Measurements from ENCODE around the gene RTN4IP1. TPM values are rescaled to one million over a fixed set of nuclear protein-coding genes. Genes with fewer than 3 reads are reported as not detected.

The RTN4IP1 gene
- total and polyA plus RNA-seq, 8 donors, result 1.5 to 3.7 (median 2.1) TPM

DNA sequence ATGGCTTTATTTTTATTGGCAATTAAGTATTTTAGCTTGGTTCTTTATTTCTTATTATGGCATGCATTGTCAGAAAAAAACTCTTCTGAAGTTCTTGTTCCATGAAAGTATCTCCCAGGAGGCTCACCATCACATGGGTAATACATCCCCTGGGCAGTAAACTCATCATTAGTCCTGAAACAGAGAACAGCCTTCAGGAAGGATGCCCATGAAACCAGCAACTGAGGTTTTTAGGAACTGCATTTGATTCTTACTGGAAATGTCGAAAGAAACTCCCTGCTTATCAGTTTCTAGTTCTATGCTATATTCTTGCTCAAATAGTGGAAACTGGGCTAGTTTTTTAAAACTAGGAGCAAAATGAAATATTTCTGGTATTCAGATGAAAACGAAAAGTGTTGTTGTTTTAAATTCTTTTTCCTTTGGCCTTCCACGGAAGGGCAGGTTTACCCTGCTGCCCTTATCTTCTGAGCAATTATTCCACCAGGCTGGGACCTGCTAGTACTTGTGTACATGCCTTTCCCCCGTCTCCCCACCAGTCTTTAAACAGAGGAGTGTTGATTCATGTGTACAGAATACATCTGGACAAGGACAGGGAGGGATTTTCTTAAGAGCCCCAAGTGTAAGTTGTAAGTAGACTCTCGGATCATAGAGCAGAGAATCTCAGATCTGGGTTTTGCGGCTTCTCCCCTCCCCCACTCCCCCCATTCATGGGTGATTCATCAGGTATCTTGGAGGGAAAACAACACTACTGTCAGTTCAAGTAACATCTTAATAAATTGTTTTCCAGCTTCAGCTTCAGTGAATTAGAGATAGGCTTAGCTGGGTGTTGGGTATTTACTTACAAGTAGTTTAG, 81.5 kb downstream of the RTN4IP1 start:
- Histone ChIP-seq H3K27ac (peak overlapping the region in 3 of 4 donors; percentile 7 to 34 (median 13)), H3K4me3 (no peak overlapping the region), H3K9me3 (no peaks in the 10 kb centered on the region), H3K36me3 (no peaks in the 10 kb centered on the region), H3K4me1 (peaks cover 0 to 18% (median 0%) of the 10 kb centered on the region in 3 donors), H3K27me3 (no peaks in the 10 kb centered on the region)
- intact Hi-C loops (cut with DNase I), result no loop called here
- no peak for FAIRE-seq
- WGBS, 2 donors, result 33 to 44% methylated on average over 6 of the region's 6 CpGs
- TF ChIP-seq, protein P1, sequence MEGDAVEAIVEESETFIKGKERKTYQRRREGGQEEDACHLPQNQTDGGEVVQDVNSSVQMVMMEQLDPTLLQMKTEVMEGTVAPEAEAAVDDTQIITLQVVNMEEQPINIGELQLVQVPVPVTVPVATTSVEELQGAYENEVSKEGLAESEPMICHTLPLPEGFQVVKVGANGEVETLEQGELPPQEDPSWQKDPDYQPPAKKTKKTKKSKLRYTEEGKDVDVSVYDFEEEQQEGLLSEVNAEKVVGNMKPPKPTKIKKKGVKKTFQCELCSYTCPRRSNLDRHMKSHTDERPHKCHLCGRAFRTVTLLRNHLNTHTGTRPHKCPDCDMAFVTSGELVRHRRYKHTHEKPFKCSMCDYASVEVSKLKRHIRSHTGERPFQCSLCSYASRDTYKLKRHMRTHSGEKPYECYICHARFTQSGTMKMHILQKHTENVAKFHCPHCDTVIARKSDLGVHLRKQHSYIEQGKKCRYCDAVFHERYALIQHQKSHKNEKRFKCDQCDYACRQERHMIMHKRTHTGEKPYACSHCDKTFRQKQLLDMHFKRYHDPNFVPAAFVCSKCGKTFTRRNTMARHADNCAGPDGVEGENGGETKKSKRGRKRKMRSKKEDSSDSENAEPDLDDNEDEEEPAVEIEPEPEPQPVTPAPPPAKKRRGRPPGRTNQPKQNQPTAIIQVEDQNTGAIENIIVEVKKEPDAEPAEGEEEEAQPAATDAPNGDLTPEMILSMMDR (IDR thresholded peaks at IDR 0.05), result no peak
- peak in 3 of 4 donors; percentile 37 to 64 (median 39) for ATAC-seq
- no peak for DNase-seq

DNA sequence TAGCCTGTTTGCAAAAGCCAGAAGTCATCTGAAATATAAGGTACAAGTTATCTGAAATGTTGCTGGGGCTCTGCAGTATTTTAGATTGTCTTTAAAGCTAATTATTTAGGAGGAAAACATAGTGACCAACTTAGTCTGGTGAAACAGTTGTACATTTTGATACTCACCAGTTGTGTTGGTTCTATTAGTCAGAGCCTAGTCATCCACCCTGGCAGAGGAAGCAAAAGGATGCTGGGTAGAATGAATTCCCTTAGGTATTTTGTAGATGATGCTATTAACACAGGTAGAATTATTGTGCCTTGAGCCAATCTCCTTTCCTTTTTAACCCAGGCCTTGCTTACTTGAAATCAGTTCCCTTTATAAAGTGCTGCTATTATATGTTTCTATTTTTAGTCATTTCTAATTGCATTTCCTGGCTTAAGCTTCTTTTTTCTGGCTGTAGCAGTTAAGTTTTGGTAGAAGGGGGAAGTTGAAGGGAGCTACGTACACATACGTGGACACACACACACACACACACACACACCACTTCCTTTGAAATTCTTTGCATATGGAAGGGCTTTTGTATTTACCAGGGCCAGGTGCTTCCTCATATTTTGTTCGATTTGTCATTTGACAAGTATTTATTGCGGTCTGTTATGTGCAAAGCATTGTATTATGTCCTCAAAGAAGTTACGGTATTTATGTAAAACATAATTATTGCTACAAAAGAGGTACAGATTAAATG, 82.4 kb downstream of the RTN4IP1 start:
- DNase-seq, result no peak
- ATAC-seq, result peak in 3 of 4 donors; percentile 47 to 77 (median 64)
- peak overlapping the region in 3 of 4 donors; percentile 7 to 34 (median 13) for H3K27ac ChIP-seq
- intact Hi-C loops (cut with DNase I), result no loop called here
- no peaks in the 10 kb centered on the region for H3K9me3 ChIP-seq
- 53 to 70% methylated on average over 5 of the region's 5 CpGs for WGBS, 2 donors
- peaks cover 0 to 18% (median 0%) of the 10 kb centered on the region in 3 donors for H3K4me1 ChIP-seq
- H3K36me3 ChIP-seq, result no peaks in the 10 kb centered on the region
- TF ChIP-seq, protein P1 (IDR thresholded peaks at IDR 0.05), result no peak
- FAIRE-seq, result no peak
- H3K27me3 ChIP-seq, result no peaks in the 10 kb centered on the region
- no peak overlapping the region for H3K4me3 ChIP-seq

DNA sequence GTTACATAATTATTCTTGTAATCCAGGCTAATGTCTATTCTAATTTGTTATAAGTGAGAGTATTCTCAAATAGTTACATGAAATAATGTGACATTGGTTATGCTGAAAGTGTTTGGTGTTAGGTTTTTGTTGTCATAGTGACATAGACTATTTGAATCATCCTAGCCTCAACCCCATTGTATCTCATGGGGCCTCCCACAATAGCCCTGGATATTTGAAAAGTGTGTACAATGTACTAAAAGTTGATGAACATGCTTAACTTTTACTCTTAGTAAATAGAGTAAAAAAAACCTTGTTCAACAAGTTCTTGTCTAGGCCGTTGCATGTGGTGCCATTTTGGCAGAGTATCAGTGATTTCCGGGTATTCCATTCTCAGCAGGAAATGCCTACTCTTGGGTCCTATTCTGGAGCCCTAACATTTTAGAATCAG, 83.0 kb downstream of the RTN4IP1 start:
- intact Hi-C loops (cut with DNase I), result no loop called here
- 33 to 44% methylated on average over 2 of the region's 2 CpGs for WGBS, 2 donors
- peak in 3 of 4 donors; percentile 21 to 57 (median 37) for ATAC-seq
- peak overlapping the region in 2 of 4 donors; percentile 6 to 7 for H3K27ac ChIP-seq
- no peak for DNase-seq
- TF ChIP-seq, protein P1 (IDR thresholded peaks at IDR 0.05), result no peak
- no peaks in the 10 kb centered on the region for H3K27me3 ChIP-seq
- H3K4me3 ChIP-seq, result no peak overlapping the region
- no peaks in the 10 kb centered on the region for H3K36me3 ChIP-seq
- no peaks in the 10 kb centered on the region for H3K9me3 ChIP-seq
- no peak for FAIRE-seq
- peaks cover 0 to 18% (median 0%) of the 10 kb centered on the region in 3 donors for H3K4me1 ChIP-seq

DNA sequence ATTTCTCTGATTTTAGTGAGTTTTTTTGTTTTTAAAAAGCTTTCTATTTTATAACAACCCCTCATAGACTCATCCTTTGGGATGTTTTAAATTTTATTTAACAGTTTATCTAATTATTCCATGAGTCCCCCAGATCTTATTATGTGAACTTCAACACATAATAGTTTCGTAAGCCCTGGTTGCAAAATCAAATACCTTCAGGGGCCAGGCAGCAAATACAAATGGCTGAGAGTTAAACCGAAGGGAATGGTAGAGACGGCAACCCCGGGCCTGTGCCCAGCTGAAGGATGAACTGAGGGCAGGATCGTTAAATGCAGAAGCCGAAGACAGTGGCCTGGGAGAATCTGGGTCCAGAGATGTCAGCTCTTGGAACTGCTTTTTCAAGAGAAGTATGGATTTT, 88.4 kb downstream of the RTN4IP1 start:
- WGBS, 2 donors, result 87 to 91% methylated on average over 6 of the region's 6 CpGs
- TF ChIP-seq, protein P1 (IDR thresholded peaks at IDR 0.05), result no peak
- ATAC-seq, result no peak
- peaks cover 0 to 1% (median 0%) of the 10 kb centered on the region in 3 donors for H3K4me1 ChIP-seq
- DNase-seq, result no peak
- intact Hi-C loops (cut with DNase I), result no loop called here
- no peaks in the 10 kb centered on the region for H3K27me3 ChIP-seq
- no peak overlapping the region for H3K4me3 ChIP-seq
- no peak overlapping the region for H3K27ac ChIP-seq
- no peaks in the 10 kb centered on the region for H3K9me3 ChIP-seq
- no peaks in the 10 kb centered on the region for H3K36me3 ChIP-seq
- FAIRE-seq, result no peak

All from pancreas (tissue), 10 donors.